ENCODE results near the gene BMP7.

- TF ChIP-seq CTCF (IDR thresholded peaks at IDR 0.05) (no peak), POLR2A (IDR thresholded peaks at IDR 0.05) (no peak)
Measured at GRCh38 chr20:57134804-57135203, 131.6 kb downstream of the BMP7 start.
